RWPE2 (cell line): ENCODE results near the gene GLS.
"Not testable (repeated sequence)": the region's sequence is repeated elsewhere in the genome, so short reads cannot be mapped to it uniquely, and the experiment has no call there.

Source experiments
- ATAC-seq: fragments of 200-7000 bp; cut with Tn5 transposase; 3 replicates; pipeline ENCODE4 v1.9.1; 2021; ENCODE audit warnings: low read depth
- DNase-seq: peaks from one replicate; pipeline ENCODE4 v3.0.0-alpha.2; 2020; ENCODE audit warnings: low spot score
- H3K27ac ChIP-seq: fragments of 450-650 bp; 2 replicates; pipeline ENCODE4 v1.5.1; 2017; ENCODE audit warnings: mild to moderate bottlenecking; ENCODE audit not compliant: poor library complexity, severe bottlenecking
- H3K27me3 ChIP-seq: fragments of 250-450 bp; sonication (Bioruptor Pico); 2 replicates; pipeline ENCODE4 v1.5.1; 2021; ENCODE audit warnings: mild to moderate bottlenecking, moderate library complexity; ENCODE audit not compliant: insufficient read depth, poor library complexity, severe bottlenecking
- H3K36me3 ChIP-seq: fragments of 250-450 bp; sonication (Bioruptor Pico); 2 replicates; pipeline ENCODE4 v1.5.1; 2020; ENCODE audit warnings: low read depth, mild to moderate bottlenecking, moderate library complexity
- H3K4me1 ChIP-seq: fragments of 250-450 bp; sonication (Bioruptor Pico); 2 replicates; pipeline ENCODE4 v1.5.1; 2021; ENCODE audit warnings: mild to moderate bottlenecking, moderate library complexity; ENCODE audit not compliant: insufficient read depth, poor library complexity, severe bottlenecking
- H3K4me3 ChIP-seq: fragments of 250-450 bp; sonication (Bioruptor Pico); 2 replicates; pipeline ENCODE4 v1.5.1; 2021; ENCODE audit warnings: mild to moderate bottlenecking, moderate library complexity; ENCODE audit not compliant: severe bottlenecking
- H3K9me3 ChIP-seq: fragments of 250-450 bp; sonication (Bioruptor Pico); 2 replicates; pipeline ENCODE4 v1.5.1; 2021; ENCODE audit warnings: mild to moderate bottlenecking, moderate library complexity; ENCODE audit not compliant: severe bottlenecking
- TF ChIP-seq, protein P1 (sequence below): fragments of 450-650 bp; IDR thresholded peaks from one replicate; pipeline ENCODE4 v1.5.1; 2017; ENCODE audit warnings: mild to moderate bottlenecking, moderate library complexity; ENCODE audit not compliant: poor library complexity, severe bottlenecking

Gene GLS

DNA sequence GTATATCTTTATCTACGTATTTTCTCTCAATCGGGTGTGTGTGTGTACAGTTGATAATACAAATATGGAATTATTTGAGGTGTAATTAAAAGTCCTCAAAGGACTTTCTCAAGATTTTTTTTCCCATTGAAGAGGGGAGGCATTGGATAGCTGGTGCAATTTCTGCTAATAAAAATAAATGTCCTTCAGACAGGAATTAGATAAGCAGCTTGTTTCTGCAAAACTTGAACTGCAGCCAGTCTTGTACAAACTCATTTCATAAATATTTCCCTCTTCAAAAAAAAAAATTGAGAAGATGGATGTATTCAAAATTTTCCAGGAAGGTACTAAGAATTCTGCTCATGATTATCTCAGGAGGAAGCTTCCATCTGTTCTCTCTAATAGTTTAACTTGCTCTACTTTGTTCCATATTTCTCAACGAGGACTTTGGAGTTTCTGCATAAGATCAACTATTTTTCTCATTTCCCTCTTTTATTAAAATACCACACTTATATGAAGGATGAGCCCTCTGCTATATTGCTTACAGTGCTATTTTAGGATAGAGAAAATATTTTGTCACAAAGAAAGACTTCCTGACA lies 33.0 kb upstream of the GLS start:
- peak overlapping the region; percentile 89 for H3K27ac ChIP-seq
- no peaks in the 10 kb centered on the region for H3K9me3 ChIP-seq
- peaks cover 53% of the 10 kb centered on the region for H3K4me1 ChIP-seq
- no peaks in the 10 kb centered on the region for H3K27me3 ChIP-seq
- DNase-seq (no peak), ATAC-seq (no peak)
- TF ChIP-seq, protein P1, sequence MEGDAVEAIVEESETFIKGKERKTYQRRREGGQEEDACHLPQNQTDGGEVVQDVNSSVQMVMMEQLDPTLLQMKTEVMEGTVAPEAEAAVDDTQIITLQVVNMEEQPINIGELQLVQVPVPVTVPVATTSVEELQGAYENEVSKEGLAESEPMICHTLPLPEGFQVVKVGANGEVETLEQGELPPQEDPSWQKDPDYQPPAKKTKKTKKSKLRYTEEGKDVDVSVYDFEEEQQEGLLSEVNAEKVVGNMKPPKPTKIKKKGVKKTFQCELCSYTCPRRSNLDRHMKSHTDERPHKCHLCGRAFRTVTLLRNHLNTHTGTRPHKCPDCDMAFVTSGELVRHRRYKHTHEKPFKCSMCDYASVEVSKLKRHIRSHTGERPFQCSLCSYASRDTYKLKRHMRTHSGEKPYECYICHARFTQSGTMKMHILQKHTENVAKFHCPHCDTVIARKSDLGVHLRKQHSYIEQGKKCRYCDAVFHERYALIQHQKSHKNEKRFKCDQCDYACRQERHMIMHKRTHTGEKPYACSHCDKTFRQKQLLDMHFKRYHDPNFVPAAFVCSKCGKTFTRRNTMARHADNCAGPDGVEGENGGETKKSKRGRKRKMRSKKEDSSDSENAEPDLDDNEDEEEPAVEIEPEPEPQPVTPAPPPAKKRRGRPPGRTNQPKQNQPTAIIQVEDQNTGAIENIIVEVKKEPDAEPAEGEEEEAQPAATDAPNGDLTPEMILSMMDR = no peak
- H3K36me3 ChIP-seq = no peaks in the 10 kb centered on the region
- H3K4me3 ChIP-seq = no peak overlapping the region

DNA sequence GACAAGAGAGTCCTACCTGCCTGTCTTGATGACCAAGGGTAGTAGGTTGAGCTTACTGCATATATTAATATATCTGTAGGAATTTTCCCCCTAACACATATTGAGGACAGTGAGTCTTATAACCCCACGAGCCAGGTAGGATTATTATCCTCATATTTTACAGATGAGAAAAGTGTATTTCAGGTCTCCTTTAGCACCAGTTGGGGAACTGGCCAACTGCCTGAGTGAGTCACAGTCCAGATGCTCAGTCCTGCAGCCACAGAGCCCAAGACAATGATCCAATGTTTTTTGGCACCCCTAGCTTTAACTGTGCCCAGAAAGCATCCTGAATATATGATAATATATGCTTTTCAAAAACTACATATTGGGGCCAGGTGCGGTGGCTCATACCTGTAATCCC lies 30.8 kb upstream of the GLS start:
- H3K27me3 ChIP-seq = no peaks in the 10 kb centered on the region
- no peak overlapping the region for H3K4me3 ChIP-seq
- H3K9me3 ChIP-seq = no peaks in the 10 kb centered on the region
- ATAC-seq (peak; percentile 89), DNase-seq (peak; percentile 62)
- TF ChIP-seq, protein P1 = no peak
- H3K4me1 ChIP-seq = peaks cover 39% of the 10 kb centered on the region
- peak overlapping the region; percentile 89 for H3K27ac ChIP-seq
- H3K36me3 ChIP-seq = no peaks in the 10 kb centered on the region

DNA sequence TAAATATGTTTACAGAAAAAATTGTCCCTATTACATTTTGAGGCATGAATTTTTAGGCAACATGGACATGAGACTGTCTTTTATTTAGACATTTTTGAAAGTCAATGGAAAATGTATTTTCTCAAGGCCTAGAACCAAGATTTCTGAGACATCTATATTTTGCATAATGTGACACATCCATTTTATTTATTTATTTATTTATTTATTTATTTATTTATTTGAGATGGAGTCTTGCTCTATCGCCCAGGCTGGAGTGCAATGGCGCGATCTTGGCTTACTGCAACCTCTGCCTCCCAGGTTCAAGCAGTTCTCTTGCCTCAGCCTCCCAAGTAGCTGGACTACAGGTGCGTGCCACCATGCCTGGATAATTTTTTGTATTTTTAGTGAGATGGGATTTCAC lies 27.6 kb upstream of the GLS start:
- peaks cover 13% of the 10 kb centered on the region for H3K4me1 ChIP-seq
- H3K36me3 ChIP-seq, H3K4me3 ChIP-seq, H3K27me3 ChIP-seq, ATAC-seq, DNase-seq, H3K27ac ChIP-seq, H3K9me3 ChIP-seq: not testable (repeated sequence)

DNA sequence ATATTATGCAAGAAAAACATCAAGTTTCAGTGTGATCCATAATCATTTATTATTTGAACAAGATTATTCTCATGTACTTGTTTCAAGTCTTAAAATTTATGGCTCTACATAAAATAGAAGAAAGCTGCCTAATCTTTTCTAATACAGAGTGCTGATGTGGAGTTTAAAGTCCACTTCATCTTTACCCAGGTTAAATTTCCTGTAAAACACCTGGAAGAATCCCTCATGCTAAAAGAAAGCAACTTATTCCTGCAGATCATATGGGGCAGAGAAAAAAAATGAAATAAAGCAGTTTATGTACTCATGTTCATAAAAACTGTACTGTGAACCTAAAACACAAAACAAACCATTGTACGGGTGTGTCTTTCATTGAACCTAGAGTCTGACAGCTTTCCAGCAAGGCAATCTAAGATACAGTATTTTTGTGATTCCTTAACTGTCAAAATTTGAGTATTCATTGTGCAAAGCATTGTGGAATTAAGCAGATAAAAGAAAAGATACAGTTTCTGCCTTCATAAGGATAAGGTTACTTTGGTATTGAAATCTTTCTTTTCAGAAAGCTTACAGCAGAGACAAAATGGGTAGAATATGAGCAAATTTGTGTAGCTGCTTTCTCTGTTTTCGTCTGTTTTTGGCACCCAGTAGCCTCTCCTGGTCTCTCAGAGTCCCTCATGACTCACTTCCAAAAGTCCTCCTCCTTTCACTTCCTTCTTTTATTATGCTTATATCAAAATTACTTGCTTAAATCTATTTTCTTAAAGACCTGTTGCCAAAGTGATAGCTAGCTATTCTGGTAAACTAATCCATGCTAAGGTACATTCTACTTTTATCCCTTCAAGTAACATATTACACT lies 26.9 kb upstream of the GLS start:
- DNase-seq (no peak), ATAC-seq (no peak)
- TF ChIP-seq, protein P1 = no peak
- Histone ChIP-seq H3K4me3 (no peak overlapping the region), H3K27me3 (no peaks in the 10 kb centered on the region), H3K9me3 (no peaks in the 10 kb centered on the region), H3K4me1 (peaks cover 10% of the 10 kb centered on the region), H3K36me3 (no peaks in the 10 kb centered on the region), H3K27ac (no peak overlapping the region)

DNA sequence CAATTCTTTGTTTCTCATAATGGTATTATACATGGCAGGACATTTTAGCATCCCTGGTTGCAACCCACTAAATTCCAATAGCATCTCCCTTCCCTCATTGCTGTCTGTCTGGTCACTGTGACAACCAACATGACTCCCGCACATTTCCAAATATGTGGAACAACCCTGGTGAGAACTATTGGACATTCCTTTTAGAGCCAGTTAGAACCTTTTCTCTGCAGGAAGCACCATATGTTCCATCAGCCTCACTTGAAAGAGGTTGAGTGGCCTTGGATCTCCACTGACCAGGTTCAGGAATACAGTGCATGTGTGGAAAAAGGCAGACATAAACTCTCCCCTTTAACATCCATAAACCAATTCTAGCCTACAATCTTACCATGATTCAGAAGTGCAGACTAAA lies 25.9 kb upstream of the GLS start:
- DNase-seq (no peak), ATAC-seq (no peak)
- no peaks in the 10 kb centered on the region for H3K36me3 ChIP-seq
- peaks cover 14% of the 10 kb centered on the region for H3K4me1 ChIP-seq
- H3K27ac ChIP-seq = no peak overlapping the region
- no peaks in the 10 kb centered on the region for H3K27me3 ChIP-seq
- TF ChIP-seq, protein P1 = no peak
- no peaks in the 10 kb centered on the region for H3K9me3 ChIP-seq
- H3K4me3 ChIP-seq = no peak overlapping the region
